Uterus (tissue), 2 donors: ENCODE results near the gene VPS35L.

ENCODE experiments used
- CTCF ChIP-seq, 4 experiments: fragments of 200-600 bp in 2 of 4; fragments of 450-650 bp in 2 of 4; sonication (generic) in 2 of 4; IDR thresholded peaks; one replicate each; pipeline ENCODE4 v1.5.1; 2016 to 2019; ENCODE audit warnings: antibody characterized with exemption in 4 of 4, mild to moderate bottlenecking in 2 of 4, moderate library complexity in 1 of 4
- POLR2A ChIP-seq, 2 donors: fragments of 450-650 bp; IDR thresholded peaks; one replicate each; pipeline ENCODE4 v1.6.1; 2016; ENCODE audit warnings: antibody characterized with exemption in 2 of 2, mild to moderate bottlenecking in 1 of 2, moderate library complexity in 1 of 2

GRCh38 chr16:19517424-19518089 is 37.9 kb upstream of the VPS35L start:
- TF ChIP-seq CTCF (IDR thresholded peaks at IDR 0.05) (no peak), POLR2A (IDR thresholded peaks at IDR 0.05) (no peak)
